Neural cell (in vitro differentiated cells): ENCODE measurements around the gene RAB3IL1. TPM values are rescaled to one million over a fixed set of nuclear protein-coding genes. Genes with fewer than 3 reads are reported as not detected.

Experiments used
- H2AFZ ChIP-seq: fragments of 200-600, 300-800 bp; sonication (generic), shearing (Covaris generic); 2 replicates; pipeline ENCODE4 v1.6.0; 2014; ENCODE audit warnings: low read depth, mild to moderate bottlenecking, antibody characterized with exemption, low read length, moderate library complexity
- H3F3A ChIP-seq: fragments of 200-600 bp; shearing (Covaris generic); 2 replicates; pipeline ENCODE4 v1.6.1; 2016; ENCODE audit warnings: mild to moderate bottlenecking, moderate library complexity, mixed read lengths, antibody characterized with exemption, low read length; ENCODE audit not compliant: insufficient read depth, poor library complexity, severe bottlenecking
- H3K27ac ChIP-seq: fragments of 200-600, 300-800 bp; sonication (generic), shearing (Covaris generic); 2 replicates; pipeline ENCODE4 v1.5.1; 2014; ENCODE audit warnings: mild to moderate bottlenecking, low read length, moderate library complexity
- H3K27me3 ChIP-seq: fragments of 300-800, 200-600 bp; sonication (generic), shearing (Covaris generic); 2 replicates; pipeline ENCODE4 v1.6.0; 2014; ENCODE audit warnings: mild to moderate bottlenecking, low read depth, low read length, moderate library complexity; ENCODE audit not compliant: insufficient read depth
- H3K36me3 ChIP-seq: fragments of 300-800, 200-600 bp; sonication (generic), shearing (Covaris generic); 2 replicates; pipeline ENCODE4 v1.5.1; 2014; ENCODE audit warnings: mild to moderate bottlenecking, antibody characterized with exemption, low read length, moderate library complexity; ENCODE audit not compliant: insufficient read depth
- H3K4me2 ChIP-seq: fragments of 300-800, 200-600 bp; sonication (generic), shearing (Covaris generic); 2 replicates; pipeline ENCODE4 v1.6.0; 2014; ENCODE audit warnings: mild to moderate bottlenecking, low read length
- H3K4me3 ChIP-seq: fragments of 300-800, 200-600 bp; sonication (generic), shearing (Covaris generic); 2 replicates; pipeline ENCODE4 v1.5.1; 2014; ENCODE audit warnings: mild to moderate bottlenecking, low read length, moderate library complexity
- H3K79me2 ChIP-seq: fragments of 200-600 bp; shearing (Covaris generic); replicated peaks from 2 replicates; pipeline ENCODE4 v1.6.0; 2014; ENCODE audit warnings: mild to moderate bottlenecking, low read length, moderate library complexity; ENCODE audit not compliant: insufficient read depth
- H3K9ac ChIP-seq: fragments of 300-800, 200-600 bp; sonication (generic), shearing (Covaris generic); 2 replicates; pipeline ENCODE4 v1.6.1; 2016; ENCODE audit warnings: mild to moderate bottlenecking, low read length, mixed read lengths
- H3K9me2 ChIP-seq: fragments of 200-600 bp; shearing (Covaris generic); 2 replicates; pipeline ENCODE4 v1.6.1; 2016; ENCODE audit warnings: mild to moderate bottlenecking, low read length, mixed read lengths; ENCODE audit not compliant: insufficient read depth
- H3K9me3 ChIP-seq: fragments of 200-600, 300-800 bp; sonication (generic), shearing (Covaris generic); 2 replicates; pipeline ENCODE4 v1.6.1; 2016; ENCODE audit warnings: mild to moderate bottlenecking, mixed run types, low read length, moderate library complexity, mixed read lengths
- H4K20me1 ChIP-seq: fragments of 200-600 bp; shearing (Covaris generic); 2 replicates; pipeline ENCODE4 v1.6.1; 2016; ENCODE audit warnings: mild to moderate bottlenecking, mixed run types; ENCODE audit not compliant: insufficient read depth
- EP300 ChIP-seq: fragments of 450-650 bp; conservative IDR thresholded peaks from 2 replicates; pipeline ENCODE4 v1.6.1; 2014; ENCODE audit warnings: antibody characterized with exemption, mild to moderate bottlenecking, moderate library complexity; ENCODE audit not compliant: poor library complexity, severe bottlenecking
- EZH2 ChIP-seq: fragments of 200-600, 300-800 bp; shearing (Covaris generic), sonication (generic); IDR thresholded peaks from 2 replicates; pipeline ENCODE4 v1.6.1; 2014; ENCODE audit warnings: antibody characterized with exemption, low read length, borderline replicate concordance, mild to moderate bottlenecking; ENCODE audit not compliant: insufficient read depth, poor library complexity, severe bottlenecking
- MXI1 ChIP-seq: fragments of 450-650 bp; conservative IDR thresholded peaks from 2 replicates; pipeline ENCODE4 v1.6.1; 2014; ENCODE audit warnings: antibody characterized with exemption, mild to moderate bottlenecking; ENCODE audit not compliant: poor library complexity, severe bottlenecking
- POLR2AphosphoS5 ChIP-seq: IDR thresholded peaks from 2 replicates; pipeline ENCODE4 v1.6.1; 2012
- RAD21 ChIP-seq: fragments of 450-650 bp; conservative IDR thresholded peaks from 2 replicates; pipeline ENCODE4 v1.6.1; 2014; ENCODE audit warnings: antibody characterized with exemption, mild to moderate bottlenecking, moderate library complexity
- SMC3 ChIP-seq: fragments of 450-650 bp; conservative IDR thresholded peaks from 2 replicates; pipeline ENCODE4 v1.6.1; 2014; ENCODE audit warnings: antibody characterized with exemption, mild to moderate bottlenecking, moderate library complexity; ENCODE audit not compliant: poor library complexity
- TAF1 ChIP-seq: IDR thresholded peaks from 2 replicates; pipeline ENCODE4 v1.6.1; 2012; ENCODE audit warnings: low read depth
- polyA plus RNA-seq: library from polyadenylated mRNA; depleted of rRNA; stranded (reverse); fragments of >200 nt; gene quantifications from 2 replicates; pipeline ENCODE4 v1.2.3, GENCODE V29; 2014
- TF ChIP-seq, protein P1 (sequence below): IDR thresholded peaks from 2 replicates; pipeline ENCODE4 v1.6.1; 2012; ENCODE audit warnings: borderline replicate concordance
- TF ChIP-seq, protein P2 (sequence below): fragments of 450-650 bp; IDR thresholded peaks from 2 replicates; pipeline ENCODE4 v1.5.1; 2014; ENCODE audit warnings: antibody characterized with exemption, mild to moderate bottlenecking, moderate library complexity; ENCODE audit not compliant: poor library complexity, severe bottlenecking

The RAB3IL1 gene
- polyA plus RNA-seq, 1 donor from 2014 or later = 1.6 TPM

DNA sequence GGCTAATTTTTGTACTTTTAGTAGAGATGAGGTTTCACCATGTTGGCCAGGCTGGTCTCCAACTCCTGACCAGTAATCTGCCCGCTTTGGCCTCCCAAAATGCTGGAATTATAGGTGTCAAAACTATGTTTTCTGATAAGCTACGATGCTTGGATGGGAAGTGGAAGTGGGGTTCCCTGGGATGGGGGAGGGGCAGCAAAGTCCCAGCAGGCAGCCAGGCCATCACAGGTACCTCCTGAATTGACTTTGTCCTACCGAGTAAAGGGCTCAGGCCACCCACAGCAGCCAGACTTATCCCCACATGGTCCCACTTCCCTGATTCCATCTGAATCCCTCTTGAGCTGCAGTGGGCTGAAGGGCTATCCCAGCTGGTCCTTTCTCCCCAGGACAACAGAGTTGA is 43.2 kb upstream of the RAB3IL1 start:
- TF ChIP-seq EZH2 (no peak), TAF1 (no peak), SMC3 (no peak), EP300 (no peak), POLR2AphosphoS5 (no peak), RAD21 (no peak), MXI1 (no peak)
- TF ChIP-seq, protein P1, sequence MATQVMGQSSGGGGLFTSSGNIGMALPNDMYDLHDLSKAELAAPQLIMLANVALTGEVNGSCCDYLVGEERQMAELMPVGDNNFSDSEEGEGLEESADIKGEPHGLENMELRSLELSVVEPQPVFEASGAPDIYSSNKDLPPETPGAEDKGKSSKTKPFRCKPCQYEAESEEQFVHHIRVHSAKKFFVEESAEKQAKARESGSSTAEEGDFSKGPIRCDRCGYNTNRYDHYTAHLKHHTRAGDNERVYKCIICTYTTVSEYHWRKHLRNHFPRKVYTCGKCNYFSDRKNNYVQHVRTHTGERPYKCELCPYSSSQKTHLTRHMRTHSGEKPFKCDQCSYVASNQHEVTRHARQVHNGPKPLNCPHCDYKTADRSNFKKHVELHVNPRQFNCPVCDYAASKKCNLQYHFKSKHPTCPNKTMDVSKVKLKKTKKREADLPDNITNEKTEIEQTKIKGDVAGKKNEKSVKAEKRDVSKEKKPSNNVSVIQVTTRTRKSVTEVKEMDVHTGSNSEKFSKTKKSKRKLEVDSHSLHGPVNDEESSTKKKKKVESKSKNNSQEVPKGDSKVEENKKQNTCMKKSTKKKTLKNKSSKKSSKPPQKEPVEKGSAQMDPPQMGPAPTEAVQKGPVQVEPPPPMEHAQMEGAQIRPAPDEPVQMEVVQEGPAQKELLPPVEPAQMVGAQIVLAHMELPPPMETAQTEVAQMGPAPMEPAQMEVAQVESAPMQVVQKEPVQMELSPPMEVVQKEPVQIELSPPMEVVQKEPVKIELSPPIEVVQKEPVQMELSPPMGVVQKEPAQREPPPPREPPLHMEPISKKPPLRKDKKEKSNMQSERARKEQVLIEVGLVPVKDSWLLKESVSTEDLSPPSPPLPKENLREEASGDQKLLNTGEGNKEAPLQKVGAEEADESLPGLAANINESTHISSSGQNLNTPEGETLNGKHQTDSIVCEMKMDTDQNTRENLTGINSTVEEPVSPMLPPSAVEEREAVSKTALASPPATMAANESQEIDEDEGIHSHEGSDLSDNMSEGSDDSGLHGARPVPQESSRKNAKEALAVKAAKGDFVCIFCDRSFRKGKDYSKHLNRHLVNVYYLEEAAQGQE = no peak
- TF ChIP-seq, protein P2, sequence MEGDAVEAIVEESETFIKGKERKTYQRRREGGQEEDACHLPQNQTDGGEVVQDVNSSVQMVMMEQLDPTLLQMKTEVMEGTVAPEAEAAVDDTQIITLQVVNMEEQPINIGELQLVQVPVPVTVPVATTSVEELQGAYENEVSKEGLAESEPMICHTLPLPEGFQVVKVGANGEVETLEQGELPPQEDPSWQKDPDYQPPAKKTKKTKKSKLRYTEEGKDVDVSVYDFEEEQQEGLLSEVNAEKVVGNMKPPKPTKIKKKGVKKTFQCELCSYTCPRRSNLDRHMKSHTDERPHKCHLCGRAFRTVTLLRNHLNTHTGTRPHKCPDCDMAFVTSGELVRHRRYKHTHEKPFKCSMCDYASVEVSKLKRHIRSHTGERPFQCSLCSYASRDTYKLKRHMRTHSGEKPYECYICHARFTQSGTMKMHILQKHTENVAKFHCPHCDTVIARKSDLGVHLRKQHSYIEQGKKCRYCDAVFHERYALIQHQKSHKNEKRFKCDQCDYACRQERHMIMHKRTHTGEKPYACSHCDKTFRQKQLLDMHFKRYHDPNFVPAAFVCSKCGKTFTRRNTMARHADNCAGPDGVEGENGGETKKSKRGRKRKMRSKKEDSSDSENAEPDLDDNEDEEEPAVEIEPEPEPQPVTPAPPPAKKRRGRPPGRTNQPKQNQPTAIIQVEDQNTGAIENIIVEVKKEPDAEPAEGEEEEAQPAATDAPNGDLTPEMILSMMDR = no peak
- Histone ChIP-seq H3K9me2 (no peaks in the 10 kb centered on the region), H3F3A (no peaks in the 10 kb centered on the region), H3K79me2 (peaks cover 8% of the 10 kb centered on the region), H3K9me3 (no peaks in the 10 kb centered on the region), H3K4me3 (no peak overlapping the region), H3K4me2 (no peak overlapping the region), H3K27ac (no peak overlapping the region), H2AFZ (no peak overlapping the region), H3K36me3 (peaks cover 16% of the 10 kb centered on the region), H3K27me3 (peaks cover 10% of the 10 kb centered on the region), H3K9ac (no peak overlapping the region), H4K20me1 (no peaks in the 10 kb centered on the region)

DNA sequence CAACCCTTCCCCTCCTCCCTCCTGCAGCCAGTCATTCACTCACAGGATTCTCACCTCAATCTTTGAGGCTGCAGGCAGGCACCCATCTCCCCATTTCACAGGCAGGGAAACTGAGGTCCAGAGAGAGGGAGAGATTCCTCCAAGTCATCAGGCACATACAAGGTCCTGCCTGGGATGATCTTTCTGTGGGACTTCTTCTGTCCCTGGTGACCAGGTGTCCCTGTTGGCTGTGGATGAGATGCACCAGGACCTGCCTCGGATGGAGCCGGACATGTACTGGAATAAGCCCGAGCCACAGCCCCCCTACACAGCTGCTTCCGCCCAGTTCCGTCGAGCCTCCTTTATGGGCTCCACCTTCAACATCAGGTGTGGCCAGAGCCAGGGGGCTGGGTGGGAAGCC is 42.3 kb upstream of the RAB3IL1 start:
- Histone ChIP-seq H3K4me3 (no peak overlapping the region), H3K79me2 (no peaks in the 10 kb centered on the region), H2AFZ (no peak overlapping the region), H3K27me3 (peaks cover 18% of the 10 kb centered on the region), H4K20me1 (no peaks in the 10 kb centered on the region), H3K4me2 (no peak overlapping the region), H3K9ac (no peak overlapping the region), H3K27ac (no peak overlapping the region), H3K9me2 (no peaks in the 10 kb centered on the region), H3K36me3 (peaks cover 9% of the 10 kb centered on the region), H3K9me3 (no peaks in the 10 kb centered on the region), H3F3A (no peaks in the 10 kb centered on the region)
- TF ChIP-seq POLR2AphosphoS5 (no peak), EP300 (no peak), MXI1 (no peak), EZH2 (no peak), SMC3 (no peak), RAD21 (no peak), TAF1 (no peak)
- TF ChIP-seq, protein P1 = no peak
- TF ChIP-seq, protein P2 = no peak
